DND-41 (cell line): ENCODE measurements around the gene MESD.

Experiments used
- EZH2 ChIP-seq: IDR thresholded peaks from 3 replicates; pipeline ENCODE4 v1.6.1; 2012; ENCODE audit warnings: borderline replicate concordance, low read depth, mild to moderate bottlenecking, moderate library complexity, low read length, inconsistent platforms; ENCODE audit not compliant: severe bottlenecking
- TF ChIP-seq, protein P1 (sequence below): IDR thresholded peaks from 2 replicates; pipeline ENCODE4 v1.5.1; 2012; ENCODE audit warnings: borderline replicate concordance, low read length, moderate library complexity, mild to moderate bottlenecking; ENCODE audit not compliant: poor library complexity, severe bottlenecking; ENCODE audit errors: extremely low read depth

DNA sequence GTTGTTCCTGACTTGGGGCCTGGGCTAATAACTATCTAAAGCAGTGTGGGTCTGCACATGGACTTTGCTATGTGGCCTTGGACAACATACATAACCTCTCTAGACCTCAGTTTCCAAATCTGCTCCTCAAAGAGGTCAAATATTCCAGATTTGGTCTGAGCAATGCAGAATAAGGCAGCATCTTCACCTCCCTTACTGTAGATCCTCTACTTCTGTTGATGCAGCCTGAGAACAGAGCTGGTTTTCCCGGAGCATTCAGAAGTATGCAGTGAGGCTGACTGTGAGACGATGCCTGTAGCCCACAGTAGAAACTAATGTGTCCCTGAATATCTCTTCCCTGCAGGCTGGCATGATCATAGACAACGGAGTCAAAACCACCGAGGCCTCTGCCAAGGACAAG, 65.3 kb downstream of the MESD start:
- TF ChIP-seq, protein P1, sequence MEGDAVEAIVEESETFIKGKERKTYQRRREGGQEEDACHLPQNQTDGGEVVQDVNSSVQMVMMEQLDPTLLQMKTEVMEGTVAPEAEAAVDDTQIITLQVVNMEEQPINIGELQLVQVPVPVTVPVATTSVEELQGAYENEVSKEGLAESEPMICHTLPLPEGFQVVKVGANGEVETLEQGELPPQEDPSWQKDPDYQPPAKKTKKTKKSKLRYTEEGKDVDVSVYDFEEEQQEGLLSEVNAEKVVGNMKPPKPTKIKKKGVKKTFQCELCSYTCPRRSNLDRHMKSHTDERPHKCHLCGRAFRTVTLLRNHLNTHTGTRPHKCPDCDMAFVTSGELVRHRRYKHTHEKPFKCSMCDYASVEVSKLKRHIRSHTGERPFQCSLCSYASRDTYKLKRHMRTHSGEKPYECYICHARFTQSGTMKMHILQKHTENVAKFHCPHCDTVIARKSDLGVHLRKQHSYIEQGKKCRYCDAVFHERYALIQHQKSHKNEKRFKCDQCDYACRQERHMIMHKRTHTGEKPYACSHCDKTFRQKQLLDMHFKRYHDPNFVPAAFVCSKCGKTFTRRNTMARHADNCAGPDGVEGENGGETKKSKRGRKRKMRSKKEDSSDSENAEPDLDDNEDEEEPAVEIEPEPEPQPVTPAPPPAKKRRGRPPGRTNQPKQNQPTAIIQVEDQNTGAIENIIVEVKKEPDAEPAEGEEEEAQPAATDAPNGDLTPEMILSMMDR, result no peak
- no peak for TF ChIP-seq EZH2
